ENCODE data around the gene SOS1. TPM values are rescaled to one million over a fixed set of nuclear protein-coding genes. Genes with fewer than 3 reads are reported as not detected.
"Not testable (repeated sequence)": the region's sequence is repeated elsewhere in the genome, so short reads cannot be mapped to it uniquely, and the experiment has no call there.

The SOS1 gene
- total RNA-seq, 4 donors from 2014 or later: 19.5 to 46.3 (median 33.3) TPM

DNA sequence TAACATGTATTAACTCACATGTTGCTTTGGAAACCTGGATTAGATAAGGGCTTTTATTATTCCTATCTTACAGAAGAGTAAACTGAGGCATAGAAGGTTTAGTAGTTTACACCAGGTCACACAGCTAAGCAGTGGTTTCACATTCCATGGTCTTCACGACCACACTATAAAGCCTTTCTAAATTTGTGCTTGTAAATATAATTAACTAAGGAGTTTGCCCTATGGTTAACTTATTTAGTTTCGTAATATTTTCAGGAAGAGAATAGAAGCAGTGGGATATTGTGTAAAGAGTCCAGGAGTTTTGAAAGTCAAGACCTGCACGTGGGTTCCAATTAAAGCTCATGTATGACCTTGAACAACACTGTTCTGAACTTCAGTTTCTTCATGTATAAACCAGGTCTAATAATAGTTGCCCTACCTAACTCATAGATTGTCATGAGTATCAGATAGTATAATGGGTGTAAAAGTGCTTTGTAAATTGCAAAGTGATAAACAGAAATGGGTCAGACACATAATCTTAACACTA is 19.5 kb upstream of the SOS1 start:
- H3K9me3 ChIP-seq: no peaks in the 10 kb centered on the region
- TF ChIP-seq POLR2A (IDR thresholded peaks at IDR 0.05) (no peak), CTCF (IDR thresholded peaks at IDR 0.05 in 4 of 5, conservative IDR thresholded peaks at IDR 0.05 in 1 of 5) (no peak)
- DNase-seq (peak in 1 of 2 donors; percentile 55), ATAC-seq (peak; percentile 95 to 98)
- H3K27me3 ChIP-seq: no peaks in the 10 kb centered on the region
- intact Hi-C loops (cut with DNase I; ENCODE audit: low total_unique reads): no loop called here
- H3K27ac ChIP-seq: peak overlapping the region; percentile 71 to 84 (median 78)
- peaks cover 17 to 31% of the 10 kb centered on the region in 2 donors for H3K4me1 ChIP-seq
- H3K36me3 ChIP-seq: no peaks in the 10 kb centered on the region
- in situ Hi-C loops (cut with MboI; ENCODE audit: low sequenced_read_pairs in 4 of 4): no loop called here
- H3K4me3 ChIP-seq: no peak overlapping the region

- H3K4me1 ChIP-seq: peaks cover 17 to 31% of the 10 kb centered on the region in 2 donors
- no peak for TF ChIP-seq POLR2A (IDR thresholded peaks at IDR 0.05)
- no peak for TF ChIP-seq CTCF (IDR thresholded peaks at IDR 0.05 in 4 of 5, conservative IDR thresholded peaks at IDR 0.05 in 1 of 5)
- in situ Hi-C loops (cut with MboI; ENCODE audit: low sequenced_read_pairs in 4 of 4) (no loop called here), intact Hi-C loops (cut with DNase I; ENCODE audit: low total_unique reads) (loop anchor here (2.0 kb wide), 1 partner anchor 15 kb away; no protein-coding TSS in a partner anchor)
- H3K36me3 ChIP-seq: no peaks in the 10 kb centered on the region
- H3K9me3 ChIP-seq: no peaks in the 10 kb centered on the region
- peak overlapping the region; percentile 71 to 84 (median 76) for H3K27ac ChIP-seq
- DNase-seq: no peak
- ATAC-seq: no peak
- H3K27me3 ChIP-seq: no peaks in the 10 kb centered on the region
- no peak overlapping the region for H3K4me3 ChIP-seq
These were observed 18.8 kb upstream of the SOS1 start for GRCh38 chr2:39139511-39140237.

GRCh38 chr2:39138837-39139211 is 18.0 kb upstream of the SOS1 start:
- ATAC-seq: no peak
- no peak for DNase-seq
- TF ChIP-seq POLR2A (IDR thresholded peaks at IDR 0.05) (no peak), CTCF (IDR thresholded peaks at IDR 0.05 in 4 of 5, conservative IDR thresholded peaks at IDR 0.05 in 1 of 5) (no peak)

DNA sequence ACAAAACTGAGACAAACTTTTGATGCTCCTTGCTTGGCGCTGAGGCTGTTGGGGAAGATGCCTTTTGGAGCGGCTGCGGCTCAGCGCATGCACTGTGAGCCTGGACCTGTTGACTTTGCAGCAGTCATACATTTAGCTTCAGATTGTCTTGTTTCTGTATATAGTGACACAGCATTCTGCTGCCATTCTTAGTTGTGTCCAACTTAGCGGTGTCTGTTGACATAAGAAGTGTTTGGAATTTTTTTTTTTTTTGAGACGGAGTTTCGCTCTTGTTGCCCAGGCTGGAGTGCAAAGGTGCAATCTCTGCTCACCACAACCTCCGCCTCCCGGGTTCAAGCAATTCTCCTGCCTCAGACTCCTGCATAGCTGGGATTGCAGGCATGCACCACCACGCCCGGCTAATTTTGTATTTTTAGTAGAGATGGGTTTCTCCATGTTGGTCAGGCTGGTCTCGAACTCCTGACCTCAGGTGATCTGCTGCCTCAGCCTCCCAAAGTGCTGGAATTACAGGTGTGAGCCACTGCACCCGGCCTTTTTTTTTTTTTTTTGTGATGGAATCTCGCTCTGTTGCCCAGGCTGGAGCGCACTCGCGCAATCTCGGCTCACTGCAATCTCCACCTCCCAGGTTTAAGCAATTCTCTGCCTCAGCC is 17.5 kb upstream of the SOS1 start:
- ATAC-seq; DNase-seq; H3K36me3 ChIP-seq; H3K27me3 ChIP-seq; H3K4me3 ChIP-seq; H3K9me3 ChIP-seq; in situ Hi-C loops (cut with MboI; ENCODE audit: low sequenced_read_pairs in 4 of 4): not testable (repeated sequence)
- intact Hi-C loops (cut with DNase I; ENCODE audit: low total_unique reads): loop anchor here (2.0 kb wide), 1 partner anchor 14 kb away; no protein-coding TSS in a partner anchor
- H3K27ac ChIP-seq: peak overlapping the region in 1 of 4 donors; percentile 20
- peaks cover 17 to 31% of the 10 kb centered on the region in 2 donors for H3K4me1 ChIP-seq

More at GRCh38 chr2:39138837-39139211, 18.0 kb upstream of the SOS1 start:
- intact Hi-C loops (cut with DNase I; ENCODE audit: low total_unique reads) (loop anchor here (2.0 kb wide), 1 partner anchor 14 kb away; no protein-coding TSS in a partner anchor), in situ Hi-C loops (cut with MboI; ENCODE audit: low sequenced_read_pairs in 4 of 4) (no loop called here)
- peak overlapping the region; percentile 71 to 84 (median 76) for H3K27ac ChIP-seq
- H3K4me3 ChIP-seq: no peak overlapping the region
- no peaks in the 10 kb centered on the region for H3K27me3 ChIP-seq
- H3K4me1 ChIP-seq: peaks cover 17 to 31% of the 10 kb centered on the region in 2 donors
- no peaks in the 10 kb centered on the region for H3K9me3 ChIP-seq
- H3K36me3 ChIP-seq: no peaks in the 10 kb centered on the region

GRCh38 chr2:39136799-39137198 is 15.9 kb upstream of the SOS1 start:
- Histone ChIP-seq H3K36me3 (no peaks in the 10 kb centered on the region), H3K4me1 (peaks cover 12 to 21% of the 10 kb centered on the region in 2 donors), H3K4me3 (no peak overlapping the region), H3K27me3 (no peaks in the 10 kb centered on the region), H3K27ac (no peak overlapping the region), H3K9me3 (no peaks in the 10 kb centered on the region)
- intact Hi-C loops (cut with DNase I; ENCODE audit: low total_unique reads) (no loop called here), in situ Hi-C loops (cut with MboI; ENCODE audit: low sequenced_read_pairs in 4 of 4) (no loop called here)
- DNase-seq (no peak), ATAC-seq (no peak)
- TF ChIP-seq CTCF (IDR thresholded peaks at IDR 0.05 in 4 of 5, conservative IDR thresholded peaks at IDR 0.05 in 1 of 5) (no peak), POLR2A (IDR thresholded peaks at IDR 0.05) (no peak)

Data from gastrocnemius medialis (tissue), 4 donors.